Activated naive CD8-positive, alpha-beta T cell treated with anti-CD3 and anti-CD28 coated beads, Interleukin-2, amount 50 U/mL, for 24 hours (primary cell): ENCODE results near the gene ARHGAP5.

Experiments
- ATAC-seq: fragments of 150-1000 bp; cut with Tn5 transposase; one replicate; pipeline ENCODE4 v1.10.0; 2021
- DNase-seq: peaks from one replicate; pipeline ENCODE4 v3.0.0; 2021
- H3K27ac Mint-ChIP-seq: one replicate; pipeline ENCODE4 v1.8.0; 2021; ENCODE audit warnings: mild to moderate bottlenecking, mixed read lengths
- H3K27me3 Mint-ChIP-seq: one replicate; pipeline ENCODE4 v1.8.0; 2021; ENCODE audit warnings: mixed read lengths
- H3K36me3 Mint-ChIP-seq: one replicate; pipeline ENCODE4 v1.8.0; 2021; ENCODE audit warnings: low read depth, mixed read lengths
- H3K4me1 Mint-ChIP-seq: one replicate; pipeline ENCODE4 v1.8.0; 2021; ENCODE audit warnings: mixed read lengths
- H3K4me3 Mint-ChIP-seq: one replicate; pipeline ENCODE4 v1.8.0; 2021; ENCODE audit warnings: mild to moderate bottlenecking, moderate library complexity, mixed read lengths
- H3K9me3 Mint-ChIP-seq: one replicate; pipeline ENCODE4 v1.8.0; 2021; ENCODE audit warnings: mixed read lengths

ARHGAP5 gene

DNA sequence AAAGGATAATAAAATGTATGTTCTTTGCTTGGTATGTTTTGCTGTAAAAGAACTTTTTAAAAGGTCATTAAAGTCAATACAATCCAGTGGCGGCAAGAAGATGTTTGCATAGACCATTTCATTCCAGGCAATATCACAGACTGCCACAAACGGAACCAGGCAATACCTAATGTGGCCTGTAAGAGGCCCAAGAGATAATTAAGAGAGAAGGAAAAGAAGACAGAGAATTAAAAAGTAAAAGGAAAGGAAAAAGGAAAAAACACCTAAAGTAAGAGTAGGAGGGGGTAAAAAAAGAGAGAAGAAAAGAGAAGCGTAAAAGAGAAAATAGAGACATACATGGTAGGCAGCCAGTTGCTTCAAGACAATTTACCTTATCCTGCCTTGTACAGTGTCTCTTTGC is 6.8 kb upstream of the ARHGAP5 start:
- no peak for ATAC-seq
- Mint-ChIP-seq H3K36me3 (no peaks in the 10 kb centered on the region), H3K4me3 (no peak overlapping the region), H3K9me3 (no peaks in the 10 kb centered on the region), H3K27me3 (no peaks in the 10 kb centered on the region), H3K27ac (no peak overlapping the region), H3K4me1 (peaks cover 5% of the 10 kb centered on the region)
- DNase-seq = no peak

DNA sequence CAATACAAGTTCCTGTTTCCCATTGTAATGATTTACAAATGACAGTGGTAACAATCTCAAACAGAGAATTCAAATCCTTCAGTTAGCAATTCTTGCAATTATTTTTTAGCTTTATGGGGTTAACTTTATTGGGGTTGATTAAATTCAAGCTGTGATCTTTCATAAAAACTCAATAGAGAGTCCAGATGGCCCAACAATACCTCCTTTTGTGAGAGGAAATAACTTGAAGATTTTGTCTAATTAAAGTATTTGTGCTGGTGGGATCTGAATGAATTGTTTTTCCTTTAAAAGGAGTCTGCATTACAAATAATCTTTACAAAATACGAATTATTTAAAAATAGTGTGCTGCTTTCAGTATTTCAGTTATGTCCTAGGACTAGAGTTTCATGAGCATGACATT is 4.4 kb upstream of the ARHGAP5 start:
- H3K9me3 Mint-ChIP-seq = no peaks in the 10 kb centered on the region
- no peaks in the 10 kb centered on the region for H3K27me3 Mint-ChIP-seq
- DNase-seq (no peak), ATAC-seq (no peak)
- H3K27ac Mint-ChIP-seq = no peak overlapping the region
- no peaks in the 10 kb centered on the region for H3K36me3 Mint-ChIP-seq
- H3K4me3 Mint-ChIP-seq = no peak overlapping the region
- peaks cover 14% of the 10 kb centered on the region for H3K4me1 Mint-ChIP-seq

DNA sequence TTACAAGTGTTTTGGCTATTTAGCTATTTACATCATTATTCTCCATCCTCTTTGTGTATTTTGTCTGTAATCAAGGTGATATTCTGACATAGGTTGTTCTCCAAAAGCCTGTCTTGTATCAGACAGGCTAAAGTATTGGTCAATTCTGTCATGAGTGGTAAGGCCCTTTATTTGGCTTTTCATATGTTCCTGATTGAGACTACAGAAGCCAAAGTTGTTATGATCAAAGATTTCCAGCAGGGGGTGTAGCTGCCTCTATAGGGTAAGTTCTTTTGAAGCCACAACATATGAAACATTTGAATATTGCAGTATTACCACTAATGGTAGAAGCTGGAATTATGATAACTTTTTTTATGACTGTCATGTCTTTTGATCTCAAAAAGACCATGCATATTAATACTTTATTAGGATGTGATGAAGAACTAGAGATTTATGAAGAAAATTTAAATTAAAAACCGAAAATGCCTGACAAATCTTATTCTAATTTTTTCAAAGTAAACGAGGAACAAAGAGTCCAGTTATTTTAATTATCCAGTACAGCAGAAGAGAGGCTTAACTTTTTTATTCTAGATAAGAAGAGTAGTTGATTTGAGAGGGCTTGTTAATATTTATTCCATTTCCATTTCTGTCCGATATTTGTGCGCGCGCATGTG is 3.4 kb upstream of the ARHGAP5 start:
- Mint-ChIP-seq H3K27me3 (no peaks in the 10 kb centered on the region), H3K36me3 (no peaks in the 10 kb centered on the region), H3K27ac (no peak overlapping the region), H3K4me1 (peaks cover 23% of the 10 kb centered on the region), H3K4me3 (no peak overlapping the region), H3K9me3 (no peaks in the 10 kb centered on the region)
- DNase-seq (peak; percentile 34), ATAC-seq (no peak)

DNA sequence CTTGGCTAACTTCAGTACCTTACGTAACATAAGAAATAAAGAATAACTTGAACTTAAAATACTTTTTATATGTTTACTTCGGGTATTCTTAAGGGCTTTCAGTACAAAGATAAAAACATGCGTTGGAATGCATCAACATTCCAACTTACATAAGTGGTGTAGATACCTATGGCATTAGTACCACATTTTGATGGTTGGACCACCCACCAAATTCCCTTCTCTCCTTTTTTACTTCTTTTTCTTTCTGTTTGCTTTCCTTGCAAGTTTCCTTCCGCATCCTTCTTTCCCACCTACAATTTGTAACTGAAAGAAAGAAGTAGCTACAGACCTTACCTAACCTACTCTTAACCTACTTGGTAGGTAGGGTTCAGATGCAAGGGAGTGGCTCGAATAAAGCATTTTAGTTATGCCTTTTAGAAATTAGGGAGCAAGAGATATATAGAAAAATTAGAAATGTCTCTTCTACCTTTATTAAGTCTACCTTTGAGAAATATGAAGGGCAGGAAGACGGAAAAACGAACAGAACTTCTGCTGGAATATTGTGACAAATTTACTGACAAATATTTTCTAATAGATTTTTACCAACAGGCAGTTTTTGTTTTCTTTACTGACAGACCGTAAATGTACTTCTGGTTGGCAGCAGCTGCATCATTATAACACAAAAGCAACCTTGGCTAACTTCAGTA is 2.1 kb upstream of the ARHGAP5 start:
- Mint-ChIP-seq H3K36me3 (no peaks in the 10 kb centered on the region), H3K27me3 (no peaks in the 10 kb centered on the region), H3K27ac (no peak overlapping the region), H3K4me1 (peaks cover 31% of the 10 kb centered on the region), H3K9me3 (no peaks in the 10 kb centered on the region), H3K4me3 (peak overlapping the region; percentile 98)
- ATAC-seq (no peak), DNase-seq (no peak)

DNA sequence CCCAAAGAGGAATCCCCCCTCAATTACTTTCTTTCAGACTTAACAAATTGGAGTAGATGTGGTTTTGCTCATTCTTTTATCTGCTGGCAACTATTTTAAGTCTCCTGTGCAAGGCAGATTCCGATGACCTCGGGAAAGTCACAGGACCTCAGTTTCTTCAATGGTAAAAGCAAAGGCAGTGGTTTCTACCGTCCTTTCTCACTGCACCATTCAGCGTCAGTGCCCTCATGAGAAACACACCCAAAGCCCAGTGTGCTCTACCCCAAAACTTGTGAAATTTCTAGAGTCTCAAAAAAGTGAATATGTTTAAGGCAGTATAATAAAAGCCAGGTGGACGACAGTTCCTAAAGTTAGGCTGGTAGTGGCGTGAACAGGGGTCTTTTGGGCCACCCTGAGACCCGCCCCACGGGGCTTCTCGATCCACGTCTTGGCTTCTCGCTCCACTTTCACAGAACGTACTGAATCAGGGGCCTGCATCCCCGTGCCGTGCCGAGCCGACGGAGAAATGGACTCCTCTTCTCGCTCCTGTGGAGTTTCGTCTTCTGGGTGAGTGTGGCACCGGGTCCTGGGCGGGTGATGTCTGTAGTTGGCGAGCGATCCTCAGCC is 1.3 kb upstream of the ARHGAP5 start:
- DNase-seq (no peak), ATAC-seq (peak; percentile 29)
- no peaks in the 10 kb centered on the region for H3K36me3 Mint-ChIP-seq
- H3K4me1 Mint-ChIP-seq = peaks cover 37% of the 10 kb centered on the region
- no peaks in the 10 kb centered on the region for H3K9me3 Mint-ChIP-seq
- peak overlapping the region; percentile 95 for H3K27ac Mint-ChIP-seq
- H3K27me3 Mint-ChIP-seq = no peaks in the 10 kb centered on the region
- H3K4me3 Mint-ChIP-seq = peak overlapping the region; percentile 98

DNA sequence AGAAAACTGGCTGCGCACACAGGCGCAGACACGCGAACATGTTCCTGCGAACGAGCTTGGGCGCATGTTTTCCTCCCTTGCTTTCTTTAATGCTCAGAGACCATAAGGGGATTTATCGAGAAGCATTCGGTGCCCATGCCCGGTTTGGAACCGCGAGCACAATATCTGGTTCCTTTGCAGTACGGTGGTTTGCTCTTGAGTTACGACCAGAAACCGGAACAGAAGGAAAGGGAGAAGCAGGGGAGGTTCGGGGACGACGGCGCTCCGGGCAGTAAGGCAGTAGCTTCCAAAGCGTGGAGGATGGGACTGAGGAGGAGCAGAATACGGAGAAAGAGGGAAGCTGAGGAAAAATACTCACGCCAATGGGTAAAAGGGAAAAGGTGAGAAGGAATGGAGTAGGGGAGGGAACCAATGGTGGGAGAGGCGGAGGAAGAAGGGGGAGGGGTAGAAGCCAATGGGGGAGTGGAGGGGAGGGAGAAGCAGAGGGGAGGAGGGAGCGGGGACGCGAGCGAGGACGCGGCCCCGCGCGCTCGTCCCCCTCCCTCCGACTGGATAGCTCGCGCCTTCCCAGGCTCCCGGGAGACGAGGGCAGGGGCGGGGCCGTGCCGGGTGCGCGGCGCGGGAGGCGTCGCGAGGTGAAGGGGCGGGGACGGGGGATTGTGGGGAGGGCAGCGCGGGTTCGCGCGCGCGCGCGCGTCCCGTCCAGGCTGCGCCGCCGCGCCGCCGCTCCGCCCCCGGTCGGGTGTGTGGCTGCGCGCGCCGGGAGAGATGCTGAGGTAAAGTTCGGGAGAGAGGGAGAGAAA is 625 bp upstream of the ARHGAP5 start:
- no peaks in the 10 kb centered on the region for H3K27me3 Mint-ChIP-seq
- ATAC-seq (peak; percentile 70), DNase-seq (peak; percentile 85)
- H3K9me3 Mint-ChIP-seq = no peaks in the 10 kb centered on the region
- H3K27ac Mint-ChIP-seq = peak overlapping the region; percentile 95
- peak overlapping the region; percentile 98 for H3K4me3 Mint-ChIP-seq
- no peaks in the 10 kb centered on the region for H3K36me3 Mint-ChIP-seq
- peaks cover 42% of the 10 kb centered on the region for H3K4me1 Mint-ChIP-seq

DNA sequence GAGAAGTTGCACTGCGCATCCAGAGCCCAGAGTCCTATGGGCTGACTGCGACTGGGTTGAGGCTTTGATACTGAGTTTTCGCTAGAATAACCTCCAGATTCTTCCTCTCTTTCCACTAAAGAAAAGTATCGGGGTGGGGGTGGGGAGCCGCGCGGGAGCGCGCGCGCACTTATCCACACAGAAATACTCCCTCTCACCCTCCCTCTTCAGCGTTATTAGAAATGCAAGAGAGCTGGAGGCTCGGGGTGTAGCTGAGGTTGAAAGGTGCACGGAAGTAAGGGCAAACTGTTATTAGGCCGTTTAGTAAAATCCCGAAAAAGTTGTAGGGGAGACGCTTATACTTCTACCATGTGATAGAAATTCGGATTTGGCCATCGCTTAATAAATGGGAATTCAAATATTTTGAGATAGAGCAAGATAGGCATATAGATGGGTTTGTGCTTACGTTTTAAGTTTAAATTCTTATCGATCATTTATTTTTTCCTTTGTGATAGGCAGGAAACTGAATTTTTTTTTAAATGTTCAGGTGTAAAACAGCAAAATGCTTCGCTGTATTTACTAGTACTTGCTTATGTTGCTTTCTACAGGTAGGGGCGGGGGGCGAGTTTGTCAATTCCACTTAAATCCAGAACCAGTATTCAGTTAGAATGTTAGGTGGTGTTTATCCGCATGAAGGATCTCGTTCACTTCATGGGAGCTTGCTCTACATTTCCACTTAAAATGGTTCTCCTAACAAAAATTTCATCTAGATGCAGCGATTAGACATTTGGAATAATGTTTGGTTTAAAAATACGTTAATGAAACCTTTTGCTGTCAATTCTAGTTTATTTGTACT is 1.1 kb downstream of the ARHGAP5 start:
- peaks cover 49% of the 10 kb centered on the region for H3K4me1 Mint-ChIP-seq

DNA sequence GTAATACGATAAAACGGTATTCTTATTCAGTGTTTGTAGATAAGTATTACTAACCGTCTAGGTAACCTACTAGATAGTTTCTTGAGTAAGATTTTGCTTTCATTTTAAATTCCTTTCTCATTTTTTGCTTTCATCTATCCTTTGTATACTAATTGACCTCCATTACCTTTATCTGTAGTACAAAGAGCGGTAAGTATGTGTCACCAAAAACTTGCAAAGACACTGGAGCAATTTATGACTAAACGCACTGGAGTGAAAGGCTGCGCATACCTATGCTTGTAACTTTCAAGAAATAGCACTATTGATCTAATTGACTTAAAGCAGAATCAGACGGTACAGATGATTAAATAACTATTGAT is 1.7 kb downstream of the ARHGAP5 start:
- Mint-ChIP-seq H3K4me3 (peak overlapping the region; percentile 98), H3K27me3 (no peaks in the 10 kb centered on the region), H3K36me3 (no peaks in the 10 kb centered on the region), H3K9me3 (no peaks in the 10 kb centered on the region), H3K27ac (peak overlapping the region; percentile 96), H3K4me1 (peaks cover 47% of the 10 kb centered on the region)
- DNase-seq (no peak), ATAC-seq (peak; percentile 67)

More for the DNA sequence above, 1.1 kb downstream of the ARHGAP5 start:
- ATAC-seq = no peak
- Mint-ChIP-seq H3K9me3 (no peaks in the 10 kb centered on the region), H3K36me3 (no peaks in the 10 kb centered on the region), H3K27ac (peak overlapping the region; percentile 96), H3K27me3 (no peaks in the 10 kb centered on the region), H3K4me3 (peak overlapping the region; percentile 98)
- no peak for DNase-seq

DNA sequence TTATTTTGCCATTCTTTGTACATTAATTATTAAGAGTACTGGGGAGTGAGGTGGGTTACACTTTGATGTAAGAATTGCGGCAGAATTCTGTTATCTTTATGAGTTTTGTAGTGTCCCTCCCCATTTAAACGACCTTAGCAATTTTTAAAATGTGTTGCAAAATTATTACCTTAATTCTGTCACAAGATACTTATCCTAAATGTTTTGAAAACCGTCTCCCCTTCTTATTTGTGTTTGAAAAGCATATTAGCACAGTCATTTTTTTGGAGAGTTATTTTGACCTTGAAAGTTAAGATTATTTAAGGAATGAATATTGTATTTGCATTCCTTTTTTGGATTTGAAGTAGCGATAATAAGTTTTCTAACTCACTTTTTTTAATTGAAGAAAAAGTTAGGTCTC is 2.2 kb downstream of the ARHGAP5 start:
- Mint-ChIP-seq H3K4me3 (peak overlapping the region; percentile 98), H3K9me3 (no peaks in the 10 kb centered on the region), H3K27ac (peak overlapping the region; percentile 96), H3K36me3 (no peaks in the 10 kb centered on the region), H3K4me1 (peaks cover 47% of the 10 kb centered on the region), H3K27me3 (no peaks in the 10 kb centered on the region)
- DNase-seq = no peak
- no peak for ATAC-seq

DNA sequence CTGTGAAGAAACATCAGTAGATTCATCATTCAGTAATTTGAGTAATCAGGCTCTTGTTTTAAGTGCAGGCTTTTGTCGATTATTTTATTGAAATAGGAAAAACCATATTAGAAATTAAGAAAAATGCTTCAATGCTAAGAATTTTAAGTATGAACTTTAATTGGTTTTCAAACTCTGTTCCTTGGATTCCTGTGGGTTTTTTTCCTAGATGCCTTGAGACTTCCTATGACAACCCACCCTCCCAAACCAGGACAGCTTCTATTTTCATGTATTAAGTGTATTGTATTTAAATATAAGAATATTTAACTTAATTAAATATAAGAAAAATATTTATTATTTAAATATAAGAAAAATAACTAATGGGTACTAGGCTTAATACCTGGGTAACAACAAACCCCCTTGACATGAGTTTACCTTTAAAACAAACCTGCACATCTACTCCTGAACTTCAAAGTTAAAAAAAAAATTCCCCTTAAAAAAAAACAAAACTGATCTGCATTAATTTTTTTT is 3.0 kb downstream of the ARHGAP5 start:
- no peaks in the 10 kb centered on the region for H3K27me3 Mint-ChIP-seq
- H3K36me3 Mint-ChIP-seq = peaks cover 3% of the 10 kb centered on the region
- no peak overlapping the region for H3K27ac Mint-ChIP-seq
- H3K4me3 Mint-ChIP-seq = no peak overlapping the region
- peaks cover 47% of the 10 kb centered on the region for H3K4me1 Mint-ChIP-seq
- H3K9me3 Mint-ChIP-seq = no peaks in the 10 kb centered on the region
- DNase-seq (no peak), ATAC-seq (no peak)

DNA sequence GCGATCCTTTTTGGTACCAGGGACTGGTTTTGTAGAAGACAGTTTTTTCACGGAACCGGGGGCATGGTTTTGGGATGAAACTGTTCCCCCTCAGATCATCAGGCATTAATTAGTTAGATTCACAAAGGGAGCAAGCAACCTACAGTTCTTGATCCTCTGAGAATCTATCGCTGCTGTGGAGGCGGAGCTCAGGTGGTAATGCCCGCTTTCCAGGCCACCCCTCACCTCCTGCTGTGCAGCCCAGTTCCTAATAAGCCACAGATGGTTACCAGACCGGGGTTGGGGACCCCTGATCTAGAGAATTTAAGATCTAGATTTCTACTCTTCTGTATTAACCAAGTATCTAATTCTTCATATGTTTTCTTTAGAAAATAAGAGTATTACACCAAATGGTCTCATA is 4.8 kb downstream of the ARHGAP5 start:
- Mint-ChIP-seq H3K4me3 (no peak overlapping the region), H3K36me3 (peaks cover 3% of the 10 kb centered on the region), H3K9me3 (no peaks in the 10 kb centered on the region), H3K27me3 (no peaks in the 10 kb centered on the region), H3K27ac (no peak overlapping the region), H3K4me1 (peaks cover 44% of the 10 kb centered on the region)
- DNase-seq = no peak
- no peak for ATAC-seq

DNA sequence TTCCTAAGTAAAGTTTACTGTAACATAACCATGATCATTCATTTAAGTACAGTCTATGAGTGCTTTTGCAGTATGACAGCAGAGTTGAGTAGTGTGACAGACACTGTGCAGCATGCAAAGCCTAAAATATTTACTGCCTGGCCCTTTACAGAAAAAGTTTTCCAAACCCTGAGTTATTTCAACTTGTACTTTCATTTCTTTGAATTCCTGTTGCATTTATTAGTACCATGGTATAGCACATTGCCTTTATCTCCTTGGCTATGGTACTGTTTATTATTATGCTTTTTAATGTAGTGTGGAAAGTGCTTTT is 6.2 kb downstream of the ARHGAP5 start:
- H3K4me3 Mint-ChIP-seq = no peak overlapping the region
- peaks cover 3% of the 10 kb centered on the region for H3K36me3 Mint-ChIP-seq
- no peaks in the 10 kb centered on the region for H3K9me3 Mint-ChIP-seq
- DNase-seq (no peak), ATAC-seq (no peak)
- no peak overlapping the region for H3K27ac Mint-ChIP-seq
- H3K4me1 Mint-ChIP-seq = peaks cover 47% of the 10 kb centered on the region
- no peaks in the 10 kb centered on the region for H3K27me3 Mint-ChIP-seq

DNA sequence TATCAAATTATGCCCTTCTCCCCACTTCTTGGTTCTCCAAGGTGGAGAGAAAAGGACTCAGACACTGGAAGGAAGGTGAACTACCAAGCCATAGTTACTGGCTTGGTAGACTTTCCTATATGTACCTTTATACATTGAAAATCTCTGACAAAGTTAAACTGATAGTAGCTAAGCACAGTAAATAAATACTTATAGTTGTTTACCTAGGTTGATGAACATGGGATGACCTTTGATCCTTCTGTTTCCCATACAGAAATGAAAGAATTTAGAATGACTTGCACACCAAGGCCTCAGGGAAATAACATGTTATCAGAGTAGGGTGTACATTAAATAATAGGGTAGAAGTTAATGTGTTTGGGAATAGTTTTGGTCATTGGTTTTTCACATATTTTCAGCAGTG is 6.7 kb downstream of the ARHGAP5 start:
- H3K27me3 Mint-ChIP-seq = no peaks in the 10 kb centered on the region
- peaks cover 3% of the 10 kb centered on the region for H3K36me3 Mint-ChIP-seq
- no peak overlapping the region for H3K27ac Mint-ChIP-seq
- no peak for DNase-seq
- no peak overlapping the region for H3K4me3 Mint-ChIP-seq
- peaks cover 43% of the 10 kb centered on the region for H3K4me1 Mint-ChIP-seq
- ATAC-seq = no peak
- no peaks in the 10 kb centered on the region for H3K9me3 Mint-ChIP-seq
